HCT116 (cell line): ENCODE measurements around the gene GAD2. TPM values are rescaled to one million over a fixed set of nuclear protein-coding genes. Genes with fewer than 3 reads are reported as not detected.

Source experiments
- ATAC-seq: fragments of 200-7000 bp; cut with Tn5 transposase; 2 replicates; pipeline ENCODE4 v1.9.1; 2020; ENCODE audit warnings: mild to moderate bottlenecking, moderate library complexity
- BruUV-seq: library from RNA; stranded (reverse); fragments of 400-500 nt; replicated peaks from 2 replicates; lab custom pipeline; 2021; lab: Mats Ljungman, UMichigan
- CTCF ChIA-PET: fragments of 300-600 bp; sonication (Branson Sonifier 250); formaldehyde crosslinking; loops from one replicate; lab custom pipeline; 2021; ENCODE audit warnings: antibody characterized with exemption; lab: Charles Lee
- POLR2A ChIA-PET: fragments of 300-600, 350-600 bp; sonication (Branson Sonifier 250); formaldehyde crosslinking; loops from one replicate; lab custom pipeline; 2021; ENCODE audit warnings: antibody characterized with exemption; lab: Charles Lee
- RAD21 ChIA-PET, 2 experiments: fragments of 300-600 bp; sonication (Branson Sonifier 250); formaldehyde crosslinking; loops; one replicate each; lab custom pipeline; 2023; ENCODE audit warnings: low total read pairs in 2 of 2; ENCODE audit not compliant: uncharacterized antibody in 2 of 2, unreplicated experiment in 2 of 2, low non-redundant PET in 1 of 2; lab: Charles Lee
- DNase-seq: peaks from one replicate; pipeline ENCODE4 v3.0.0-alpha.2; 2010; ENCODE audit warnings: low read depth, low spot score
- H2AFZ ChIP-seq: fragments of 200-600 bp; shearing (Covaris generic), sonication (generic); 2 replicates; pipeline ENCODE4 v1.6.1; 2017; ENCODE audit warnings: low read depth, mixed run types, mixed read lengths, antibody characterized with exemption, low read length; ENCODE audit not compliant: poor library complexity, severe bottlenecking
- H3K27ac ChIP-seq: 2 replicates; pipeline ENCODE4 v1.5.1; 2012; ENCODE audit warnings: low read depth, low read length
- H3K27me3 ChIP-seq: fragments of 200-600 bp; sonication (generic); 2 replicates; pipeline ENCODE4 v1.6.1; 2016; ENCODE audit warnings: mixed run types, low read length, mixed read lengths; ENCODE audit not compliant: insufficient read depth
- H3K36me3 ChIP-seq, 2 experiments: fragments of 200-500 bp in 1 of 2; fragments of 200-600 bp in 1 of 2; sonication (Bioruptor generic) in 1 of 2; sonication (generic) in 1 of 2; 2 replicates each; pipeline versions ENCODE4 v1.5.1 to v1.6.1; 2014 to 2016; ENCODE audit warnings: low read length in 2 of 2, inconsistent platforms in 1 of 2, mixed read lengths in 1 of 2, mixed run types in 1 of 2; ENCODE audit not compliant: insufficient read depth in 2 of 2, control insufficient read depth in 1 of 2
- H3K4me1 ChIP-seq, 2 experiments: fragments of 200-600 bp in 1 of 2; sonication (generic) in 1 of 2; 2 replicates each; pipeline versions ENCODE4 v1.5.1 to v1.6.1; 2012 to 2017; ENCODE audit warnings: low read length in 2 of 2, inconsistent platforms in 1 of 2, mild to moderate bottlenecking in 1 of 2, mixed read lengths in 1 of 2, mixed run types in 1 of 2, moderate library complexity in 1 of 2; ENCODE audit not compliant: insufficient read depth in 2 of 2, control insufficient read depth in 1 of 2
- H3K4me2 ChIP-seq: fragments of 200-600 bp; sonication (generic); 2 replicates; pipeline ENCODE4 v1.6.1; 2017; ENCODE audit warnings: mixed run types, low read length, mixed read lengths
- H3K4me3 ChIP-seq, 2 experiments: fragments of 200-600 bp in 1 of 2; sonication (generic) in 1 of 2; replicated peaks in 1 of 2; 2 replicates each; pipeline ENCODE4 v1.5.1; 2011 to 2016; ENCODE audit warnings: low read length in 2 of 2, control low read depth in 1 of 2, low read depth in 1 of 2, mild to moderate bottlenecking in 1 of 2, mixed read lengths in 1 of 2, mixed run types in 1 of 2
- H3K79me2 ChIP-seq: fragments of 200-600 bp; sonication (generic); 2 replicates; pipeline ENCODE4 v1.6.1; 2017; ENCODE audit warnings: mild to moderate bottlenecking, mixed run types, low read length, moderate library complexity, mixed read lengths; ENCODE audit not compliant: insufficient read depth
- H3K9ac ChIP-seq: fragments of 200-600 bp; sonication (generic); 2 replicates; pipeline ENCODE4 v1.6.1; 2016; ENCODE audit warnings: low read length, mixed read lengths
- H3K9me2 ChIP-seq: fragments of 200-600 bp; sonication (generic), shearing (Covaris generic); 2 replicates; pipeline ENCODE4 v1.6.1; 2017; ENCODE audit warnings: mixed run types, mild to moderate bottlenecking, moderate library complexity; ENCODE audit not compliant: insufficient read depth
- H3K9me3 ChIP-seq, 2 experiments: fragments of 200-500 bp in 1 of 2; fragments of 200-600 bp in 1 of 2; sonication (Bioruptor generic) in 1 of 2; sonication (generic) in 1 of 2; 2 replicates each; pipeline ENCODE4 v1.6.1; 2014 to 2017; ENCODE audit warnings: low read length in 2 of 2, mixed read lengths in 2 of 2, inconsistent platforms in 1 of 2, low read depth in 1 of 2, mild to moderate bottlenecking in 1 of 2, mixed run types in 1 of 2, moderate library complexity in 1 of 2; ENCODE audit not compliant: control insufficient read depth in 1 of 2, insufficient read depth in 1 of 2
- H4K20me1 ChIP-seq: fragments of 200-600 bp; sonication (generic), shearing (Covaris generic); 2 replicates; pipeline ENCODE4 v1.6.1; 2017; ENCODE audit warnings: mixed run types, mild to moderate bottlenecking, moderate library complexity; ENCODE audit not compliant: insufficient read depth
- EZH2 ChIP-seq: fragments of 200-600 bp; sonication (generic); IDR thresholded peaks from 2 replicates; pipeline ENCODE4 v1.6.1; 2017; ENCODE audit warnings: antibody characterized with exemption, mixed run types
- EZH2phosphoT487 ChIP-seq: fragments of 200-600 bp; IDR thresholded peaks from 2 replicates; pipeline ENCODE4 v1.6.1; 2018; ENCODE audit warnings: antibody characterized with exemption, borderline replicate concordance
- POLR2A ChIP-seq: IDR thresholded peaks from 2 replicates; pipeline ENCODE4 v1.7.0; 2011; ENCODE audit warnings: borderline replicate concordance; ENCODE audit not compliant: insufficient read depth, insufficient read length; ENCODE audit errors: extremely low read depth
- SIN3A ChIP-seq: IDR thresholded peaks from 2 replicates; pipeline ENCODE4 v1.6.1; 2012; ENCODE audit warnings: low read depth
- SP1 ChIP-seq: IDR thresholded peaks from 2 replicates; pipeline ENCODE4 v1.6.1; 2012; ENCODE audit warnings: low read depth
- SRF ChIP-seq: IDR thresholded peaks from 2 replicates; pipeline ENCODE4 v1.6.1; 2012; ENCODE audit warnings: low read depth
- YY1 ChIP-seq: IDR thresholded peaks from 2 replicates; pipeline ENCODE4 v1.6.1; 2011; ENCODE audit warnings: low read length, low read depth, moderate library complexity, mild to moderate bottlenecking; ENCODE audit not compliant: insufficient replicate concordance; ENCODE audit errors: extremely low read depth
- intact Hi-C: fragments of 100-400 bp; cut with micrococcal nuclease; formaldehyde crosslinking; loops from 2 replicates; pipeline ENCODE4 v1.10.0; 2022
- total RNA-seq: library from RNA; stranded (reverse); gene quantifications from one replicate; pipeline ENCODE4 v1.2.1, GENCODE V29; 2021; ENCODE audit not compliant: unreplicated experiment
- TF ChIP-seq, protein P1 (sequence below): IDR thresholded peaks from 2 replicates; pipeline ENCODE4 v1.6.1; 2012; ENCODE audit warnings: low read depth
- TF ChIP-seq, protein P2 (sequence below): IDR thresholded peaks from 2 replicates; pipeline ENCODE4 v1.6.1; 2012
- TF ChIP-seq, protein P3 (sequence below): IDR thresholded peaks from 2 replicates; pipeline ENCODE4 v1.6.1; 2011; ENCODE audit warnings: mild to moderate bottlenecking, low read length, moderate library complexity; ENCODE audit not compliant: insufficient replicate concordance; ENCODE audit errors: extremely low read depth

GAD2 gene
- total RNA-seq, 1 experiment from 2014 or later = not detected

DNA sequence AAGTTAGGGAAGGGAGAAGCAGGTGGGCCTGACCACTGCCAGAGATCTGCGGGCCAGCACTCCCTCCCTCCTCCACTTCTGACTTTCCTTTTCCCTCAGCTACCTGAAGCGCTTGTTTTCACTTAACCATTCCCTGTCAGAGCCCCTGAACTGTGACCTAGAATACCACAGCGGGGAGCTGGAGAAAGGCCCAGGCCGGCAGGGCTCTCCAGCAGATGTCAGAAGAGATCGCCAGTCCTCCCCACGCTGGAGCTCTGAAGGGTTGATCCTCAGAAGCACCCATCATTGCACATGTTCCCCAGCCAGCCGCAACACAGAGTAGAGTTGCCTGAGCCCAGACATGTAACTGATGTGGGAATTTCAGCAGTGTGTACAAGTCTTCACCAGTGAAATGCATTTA is 44.4 kb upstream of the GAD2 start:
- no peak overlapping the region for H3K4me3 ChIP-seq
- H3K79me2 ChIP-seq = no peaks in the 10 kb centered on the region
- DNase-seq (no peak), ATAC-seq (no peak)
- no peak overlapping the region for H3K4me2 ChIP-seq
- intact Hi-C loops = no loop called here
- no peak overlapping the region for H3K27ac ChIP-seq
- no peaks in the 10 kb centered on the region for H4K20me1 ChIP-seq
- RAD21 ChIA-PET = no interaction called here
- H3K36me3 ChIP-seq = no peaks in the 10 kb centered on the region
- no peaks in the 10 kb centered on the region for H3K9me3 ChIP-seq
- H3K9ac ChIP-seq = no peak overlapping the region
- POLR2A ChIA-PET = no interaction called here
- H3K27me3 ChIP-seq = peaks cover 74% of the 10 kb centered on the region
- no peak overlapping the region for H2AFZ ChIP-seq
- no TSS peak for BruUV-seq
- CTCF ChIA-PET = no interaction called here
- no peaks in the 10 kb centered on the region for H3K4me1 ChIP-seq
- no peaks in the 10 kb centered on the region for H3K9me2 ChIP-seq
- TF ChIP-seq, protein P1, sequence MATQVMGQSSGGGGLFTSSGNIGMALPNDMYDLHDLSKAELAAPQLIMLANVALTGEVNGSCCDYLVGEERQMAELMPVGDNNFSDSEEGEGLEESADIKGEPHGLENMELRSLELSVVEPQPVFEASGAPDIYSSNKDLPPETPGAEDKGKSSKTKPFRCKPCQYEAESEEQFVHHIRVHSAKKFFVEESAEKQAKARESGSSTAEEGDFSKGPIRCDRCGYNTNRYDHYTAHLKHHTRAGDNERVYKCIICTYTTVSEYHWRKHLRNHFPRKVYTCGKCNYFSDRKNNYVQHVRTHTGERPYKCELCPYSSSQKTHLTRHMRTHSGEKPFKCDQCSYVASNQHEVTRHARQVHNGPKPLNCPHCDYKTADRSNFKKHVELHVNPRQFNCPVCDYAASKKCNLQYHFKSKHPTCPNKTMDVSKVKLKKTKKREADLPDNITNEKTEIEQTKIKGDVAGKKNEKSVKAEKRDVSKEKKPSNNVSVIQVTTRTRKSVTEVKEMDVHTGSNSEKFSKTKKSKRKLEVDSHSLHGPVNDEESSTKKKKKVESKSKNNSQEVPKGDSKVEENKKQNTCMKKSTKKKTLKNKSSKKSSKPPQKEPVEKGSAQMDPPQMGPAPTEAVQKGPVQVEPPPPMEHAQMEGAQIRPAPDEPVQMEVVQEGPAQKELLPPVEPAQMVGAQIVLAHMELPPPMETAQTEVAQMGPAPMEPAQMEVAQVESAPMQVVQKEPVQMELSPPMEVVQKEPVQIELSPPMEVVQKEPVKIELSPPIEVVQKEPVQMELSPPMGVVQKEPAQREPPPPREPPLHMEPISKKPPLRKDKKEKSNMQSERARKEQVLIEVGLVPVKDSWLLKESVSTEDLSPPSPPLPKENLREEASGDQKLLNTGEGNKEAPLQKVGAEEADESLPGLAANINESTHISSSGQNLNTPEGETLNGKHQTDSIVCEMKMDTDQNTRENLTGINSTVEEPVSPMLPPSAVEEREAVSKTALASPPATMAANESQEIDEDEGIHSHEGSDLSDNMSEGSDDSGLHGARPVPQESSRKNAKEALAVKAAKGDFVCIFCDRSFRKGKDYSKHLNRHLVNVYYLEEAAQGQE = no peak
- TF ChIP-seq EZH2phosphoT487 = no peak
- TF ChIP-seq SP1 = no peak
- no peak for TF ChIP-seq SIN3A
- TF ChIP-seq YY1 = no peak
- TF ChIP-seq POLR2A = no peak
- TF ChIP-seq, protein P2, sequence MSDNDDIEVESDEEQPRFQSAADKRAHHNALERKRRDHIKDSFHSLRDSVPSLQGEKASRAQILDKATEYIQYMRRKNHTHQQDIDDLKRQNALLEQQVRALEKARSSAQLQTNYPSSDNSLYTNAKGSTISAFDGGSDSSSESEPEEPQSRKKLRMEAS = no peak
- TF ChIP-seq, protein P3, sequence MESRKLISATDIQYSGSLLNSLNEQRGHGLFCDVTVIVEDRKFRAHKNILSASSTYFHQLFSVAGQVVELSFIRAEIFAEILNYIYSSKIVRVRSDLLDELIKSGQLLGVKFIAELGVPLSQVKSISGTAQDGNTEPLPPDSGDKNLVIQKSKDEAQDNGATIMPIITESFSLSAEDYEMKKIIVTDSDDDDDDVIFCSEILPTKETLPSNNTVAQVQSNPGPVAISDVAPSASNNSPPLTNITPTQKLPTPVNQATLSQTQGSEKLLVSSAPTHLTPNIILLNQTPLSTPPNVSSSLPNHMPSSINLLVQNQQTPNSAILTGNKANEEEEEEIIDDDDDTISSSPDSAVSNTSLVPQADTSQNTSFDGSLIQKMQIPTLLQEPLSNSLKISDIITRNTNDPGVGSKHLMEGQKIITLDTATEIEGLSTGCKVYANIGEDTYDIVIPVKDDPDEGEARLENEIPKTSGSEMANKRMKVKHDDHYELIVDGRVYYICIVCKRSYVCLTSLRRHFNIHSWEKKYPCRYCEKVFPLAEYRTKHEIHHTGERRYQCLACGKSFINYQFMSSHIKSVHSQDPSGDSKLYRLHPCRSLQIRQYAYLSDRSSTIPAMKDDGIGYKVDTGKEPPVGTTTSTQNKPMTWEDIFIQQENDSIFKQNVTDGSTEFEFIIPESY = no peak
- no peak for TF ChIP-seq SRF
- TF ChIP-seq EZH2 = no peak
- TF ChIP-seq, all 23 proteins: peak for 0
